ENCODE data around the gene ST7L.
A peak's percentile ranks its signal among the peaks of the same experiment; 100 is the strongest.
"Not testable (repeated sequence)": the region's sequence is repeated elsewhere in the genome, so short reads cannot be mapped to it uniquely, and the experiment has no call there.

ST7L gene

GRCh38 chr1:112507921-112508277 is 111.0 kb downstream of the ST7L start:
- no peaks in the 10 kb centered on the region for H3K9me3 Mint-ChIP-seq
- H3K36me3 Mint-ChIP-seq (ENCODE audit: low read depth) = no peaks in the 10 kb centered on the region
- peaks cover 6% of the 10 kb centered on the region for H3K4me1 Mint-ChIP-seq
- DNase-seq (peak; percentile 13), ATAC-seq (no peak)
- peaks cover 52% of the 10 kb centered on the region for H3K27me3 Mint-ChIP-seq
- H3K27ac Mint-ChIP-seq = no peak overlapping the region
- H3K4me3 Mint-ChIP-seq = peak overlapping the region; percentile 73

GRCh38 chr1:112507336-112507735 is 111.6 kb downstream of the ST7L start:
- no peak for ATAC-seq
- peaks cover 9% of the 10 kb centered on the region for H3K4me1 Mint-ChIP-seq
- DNase-seq = no peak
- no peak overlapping the region for H3K27ac Mint-ChIP-seq
- H3K27me3 Mint-ChIP-seq = peaks cover 58% of the 10 kb centered on the region
- no peaks in the 10 kb centered on the region for H3K9me3 Mint-ChIP-seq
- no peaks in the 10 kb centered on the region for H3K36me3 Mint-ChIP-seq (ENCODE audit: low read depth)
- peak overlapping the region; percentile 73 for H3K4me3 Mint-ChIP-seq

GRCh38 chr1:112506731-112507130 is 112.2 kb downstream of the ST7L start:
- no peak for DNase-seq
- peaks cover 9% of the 10 kb centered on the region for H3K4me1 Mint-ChIP-seq
- H3K27ac Mint-ChIP-seq = no peak overlapping the region
- no peak overlapping the region for H3K4me3 Mint-ChIP-seq
- ATAC-seq = no peak
- H3K9me3 Mint-ChIP-seq = no peaks in the 10 kb centered on the region
- H3K36me3 Mint-ChIP-seq (ENCODE audit: low read depth) = no peaks in the 10 kb centered on the region
- peaks cover 61% of the 10 kb centered on the region for H3K27me3 Mint-ChIP-seq

GRCh38 chr1:112506306-112506705 is 112.6 kb downstream of the ST7L start:
- Mint-ChIP-seq H3K36me3 (ENCODE audit: low read depth) (no peaks in the 10 kb centered on the region), H3K4me1 (peaks cover 9% of the 10 kb centered on the region), H3K9me3 (no peaks in the 10 kb centered on the region), H3K27ac (no peak overlapping the region), H3K27me3 (peaks cover 66% of the 10 kb centered on the region), H3K4me3 (no peak overlapping the region)
- ATAC-seq (no peak), DNase-seq (no peak)

- no peak overlapping the region for H3K27ac Mint-ChIP-seq
- H3K27me3 Mint-ChIP-seq = peaks cover 70% of the 10 kb centered on the region
- no peaks in the 10 kb centered on the region for H3K9me3 Mint-ChIP-seq
- ATAC-seq = no peak
- DNase-seq = no peak
- peaks cover 9% of the 10 kb centered on the region for H3K4me1 Mint-ChIP-seq
- no peak overlapping the region for H3K4me3 Mint-ChIP-seq
- H3K36me3 Mint-ChIP-seq (ENCODE audit: low read depth) = no peaks in the 10 kb centered on the region
These were observed 113.1 kb downstream of the ST7L start for GRCh38 chr1:112505878-112506277.

- Mint-ChIP-seq H3K36me3 (ENCODE audit: low read depth) (no peaks in the 10 kb centered on the region), H3K9me3 (no peaks in the 10 kb centered on the region), H3K4me3 (no peak overlapping the region), H3K27ac (no peak overlapping the region), H3K27me3 (peaks cover 67% of the 10 kb centered on the region), H3K4me1 (peaks cover 9% of the 10 kb centered on the region)
- DNase-seq = no peak
- no peak for ATAC-seq
These were observed 113.5 kb downstream of the ST7L start for GRCh38 chr1:112505400-112505785.

DNA sequence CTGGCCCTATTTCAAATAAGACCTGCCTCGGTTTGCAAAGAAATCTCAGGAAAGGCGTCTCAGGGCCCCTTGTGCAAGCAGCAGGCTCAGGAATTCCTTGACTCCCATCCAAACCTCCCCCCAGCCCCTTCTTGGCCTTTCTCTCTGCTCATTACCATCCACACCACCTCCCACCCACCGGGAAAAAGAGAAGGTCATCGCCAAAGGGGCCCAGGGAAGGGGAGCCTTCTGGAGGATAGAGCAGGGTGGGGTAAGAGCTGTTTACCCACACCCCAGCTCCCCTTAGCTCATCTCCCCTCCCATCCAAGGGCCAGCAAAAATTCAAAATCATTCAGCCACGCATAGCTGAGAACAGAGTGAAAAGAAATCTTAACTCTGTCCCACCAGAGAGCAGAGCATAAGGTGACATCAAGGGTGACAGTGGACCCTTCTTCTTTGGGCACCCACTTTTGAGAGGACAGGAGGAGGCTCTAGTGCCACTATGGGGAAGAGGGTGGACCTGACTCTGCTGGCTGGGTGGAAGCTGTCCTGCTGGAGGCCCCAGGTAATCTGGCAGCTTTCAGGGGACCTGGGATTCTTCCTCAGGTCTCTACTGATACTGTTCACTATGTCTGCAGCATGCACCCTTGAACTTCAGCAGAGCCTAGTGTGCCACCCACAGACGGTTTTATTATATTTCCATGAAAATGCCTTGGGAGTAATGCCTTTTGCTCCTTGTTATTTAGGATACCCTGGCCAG is 114.1 kb downstream of the ST7L start:
- Mint-ChIP-seq H3K27me3 (peaks cover 64% of the 10 kb centered on the region), H3K4me3 (no peak overlapping the region), H3K27ac (no peak overlapping the region), H3K36me3 (ENCODE audit: low read depth) (no peaks in the 10 kb centered on the region), H3K9me3 (no peaks in the 10 kb centered on the region), H3K4me1 (peaks cover 9% of the 10 kb centered on the region)
- no peak for DNase-seq
- ATAC-seq = no peak

GRCh38 chr1:112504001-112504660 is 114.8 kb downstream of the ST7L start:
- DNase-seq (no peak), ATAC-seq (no peak)
- H3K4me3 Mint-ChIP-seq = no peak overlapping the region
- H3K27ac Mint-ChIP-seq = no peak overlapping the region
- no peaks in the 10 kb centered on the region for H3K36me3 Mint-ChIP-seq (ENCODE audit: low read depth)
- peaks cover 9% of the 10 kb centered on the region for H3K4me1 Mint-ChIP-seq
- H3K27me3 Mint-ChIP-seq = peaks cover 63% of the 10 kb centered on the region
- no peaks in the 10 kb centered on the region for H3K9me3 Mint-ChIP-seq

- no peaks in the 10 kb centered on the region for H3K9me3 Mint-ChIP-seq
- no peaks in the 10 kb centered on the region for H3K36me3 Mint-ChIP-seq (ENCODE audit: low read depth)
- peaks cover 69% of the 10 kb centered on the region for H3K27me3 Mint-ChIP-seq
- peak overlapping the region; percentile 21 for H3K4me3 Mint-ChIP-seq
- no peak for ATAC-seq
- DNase-seq = no peak
- H3K4me1 Mint-ChIP-seq = peaks cover 6% of the 10 kb centered on the region
- H3K27ac Mint-ChIP-seq = no peak overlapping the region
These were observed 116.1 kb downstream of the ST7L start for GRCh38 chr1:112502826-112503225.

GRCh38 chr1:112501810-112502641 is 116.9 kb downstream of the ST7L start:
- peaks cover 2% of the 10 kb centered on the region for H3K4me1 Mint-ChIP-seq
- ATAC-seq = peak; percentile 63
- no peaks in the 10 kb centered on the region for H3K9me3 Mint-ChIP-seq
- no peak overlapping the region for H3K27ac Mint-ChIP-seq
- peaks cover 64% of the 10 kb centered on the region for H3K27me3 Mint-ChIP-seq
- peak; percentile 62 for DNase-seq
- H3K4me3 Mint-ChIP-seq = peak overlapping the region; percentile 55
- H3K36me3 Mint-ChIP-seq (ENCODE audit: low read depth) = no peaks in the 10 kb centered on the region

DNA sequence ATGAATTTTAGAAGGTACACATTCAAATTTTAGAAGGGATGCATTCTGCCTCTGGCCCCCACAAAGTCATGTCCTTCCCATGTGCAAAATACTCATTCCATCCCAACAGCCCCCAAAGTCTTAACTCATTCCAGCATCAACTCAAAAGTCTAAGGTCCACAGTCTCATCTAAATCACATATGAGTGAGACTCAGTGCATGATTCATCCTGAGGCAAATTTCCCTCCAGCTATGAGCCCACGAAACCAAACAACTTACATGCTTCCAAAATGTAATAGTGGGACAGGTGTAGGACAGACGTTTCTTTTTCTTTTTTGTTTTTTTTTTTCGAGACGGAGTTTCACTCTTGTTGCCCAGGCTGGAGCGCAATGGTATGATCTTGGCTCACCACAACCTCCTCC is 122.7 kb downstream of the ST7L start:
- no peak for DNase-seq

GRCh38 chr1:112493351-112493750 is 125.6 kb downstream of the ST7L start:
- Mint-ChIP-seq H3K27ac (no peak overlapping the region), H3K36me3 (ENCODE audit: low read depth) (no peaks in the 10 kb centered on the region), H3K9me3 (no peaks in the 10 kb centered on the region), H3K27me3 (peaks cover 26% of the 10 kb centered on the region), H3K4me3 (no peak overlapping the region), H3K4me1 (no peaks in the 10 kb centered on the region)
- no peak for ATAC-seq
- DNase-seq = no peak

More for the DNA sequence above, 122.7 kb downstream of the ST7L start:
- Mint-ChIP-seq H3K4me3 (no peak overlapping the region), H3K4me1 (no peaks in the 10 kb centered on the region), H3K36me3 (ENCODE audit: low read depth) (no peaks in the 10 kb centered on the region), H3K9me3 (no peaks in the 10 kb centered on the region), H3K27ac (no peak overlapping the region), H3K27me3 (peaks cover 36% of the 10 kb centered on the region)
- no peak for ATAC-seq

DNA sequence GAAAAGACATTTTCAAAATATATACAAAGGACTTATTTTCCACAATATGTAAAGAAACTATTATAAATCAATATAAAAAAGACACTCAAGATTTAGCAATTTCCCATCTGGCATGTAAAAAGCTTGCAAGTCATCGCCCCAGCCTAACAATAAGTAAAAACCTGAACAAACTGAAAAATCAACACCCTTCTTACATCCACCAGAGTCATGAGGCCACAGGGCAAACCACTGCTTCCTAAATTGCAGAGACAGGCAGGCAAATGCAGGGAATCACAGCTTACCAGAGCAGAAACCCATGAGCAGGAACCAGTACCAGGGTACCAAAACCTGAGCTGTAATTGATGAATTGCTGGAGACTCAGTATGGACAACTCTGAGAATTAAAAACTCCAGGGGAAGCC is 126.9 kb downstream of the ST7L start:
- H3K9me3 Mint-ChIP-seq = no peaks in the 10 kb centered on the region
- ATAC-seq = no peak
- no peaks in the 10 kb centered on the region for H3K36me3 Mint-ChIP-seq (ENCODE audit: low read depth)
- no peaks in the 10 kb centered on the region for H3K4me1 Mint-ChIP-seq
- peaks cover 20% of the 10 kb centered on the region for H3K27me3 Mint-ChIP-seq
- H3K27ac Mint-ChIP-seq = no peak overlapping the region
- H3K4me3 Mint-ChIP-seq = no peak overlapping the region
- no peak for DNase-seq

GRCh38 chr1:112488141-112488540 is 130.8 kb downstream of the ST7L start:
- no peaks in the 10 kb centered on the region for H3K4me1 Mint-ChIP-seq
- peaks cover 11% of the 10 kb centered on the region for H3K27me3 Mint-ChIP-seq
- H3K27ac Mint-ChIP-seq = no peak overlapping the region
- no peak overlapping the region for H3K4me3 Mint-ChIP-seq
- no peaks in the 10 kb centered on the region for H3K36me3 Mint-ChIP-seq (ENCODE audit: low read depth)
- DNase-seq (no peak), ATAC-seq (no peak)
- no peaks in the 10 kb centered on the region for H3K9me3 Mint-ChIP-seq

GRCh38 chr1:112487686-112488085 is 131.3 kb downstream of the ST7L start:
- ATAC-seq; H3K9me3 Mint-ChIP-seq; H3K4me3 Mint-ChIP-seq; DNase-seq; H3K27ac Mint-ChIP-seq; H3K36me3 Mint-ChIP-seq (ENCODE audit: low read depth); H3K4me1 Mint-ChIP-seq: not testable (repeated sequence)
- H3K27me3 Mint-ChIP-seq = peaks cover 11% of the 10 kb centered on the region

Measured in activated naive CD8-positive, alpha-beta T cell treated with anti-CD3 and anti-CD28 coated beads, Interleukin-2, amount 50 U/mL, for 24 hours (primary cell).